Thyroid gland (tissue), 4 donors: Measurements from ENCODE around the gene STARD10. TPM values are rescaled to one million over a fixed set of nuclear protein-coding genes. Genes with fewer than 3 reads are reported as not detected.

ENCODE experiments used
- DNase-seq, 2 donors: peaks; one replicate each; pipeline ENCODE4 v3.0.0-alpha.2; 2019
- H3K27ac ChIP-seq, 3 donors: fragments of 200-600 bp; sonication (generic); 1 replicate in 2 of 3; 2 replicates in 1 of 3; pipeline ENCODE4 v1.5.1; 2016 to 2019; ENCODE audit warnings: mild to moderate bottlenecking in 1 of 3, moderate library complexity in 1 of 3
- H3K27me3 ChIP-seq: fragments of 200-600 bp; sonication (generic); one replicate; pipeline ENCODE4 v1.5.1; 2019
- H3K36me3 ChIP-seq, 2 donors: fragments of 200-600 bp; sonication (generic); one replicate each; pipeline ENCODE4 v1.5.1; 2016 to 2019
- H3K4me1 ChIP-seq, 2 donors: fragments of 200-600 bp; sonication (generic); one replicate each; pipeline ENCODE4 v1.5.1; 2017 to 2019
- H3K4me3 ChIP-seq, 3 donors: fragments of 200-600 bp; sonication (generic); replicated peaks in 1 of 3; 1 replicate in 2 of 3; 2 replicates in 1 of 3; pipeline ENCODE4 v1.5.1; 2016; ENCODE audit warnings: mild to moderate bottlenecking in 1 of 3
- H3K9me3 ChIP-seq: fragments of 200-600 bp; sonication (generic); one replicate; pipeline ENCODE4 v1.5.1; 2017
- CTCF ChIP-seq, 6 experiments: fragments of 200-600 bp in 3 of 6; fragments of 450-650 bp in 3 of 6; sonication (generic) in 3 of 6; IDR thresholded peaks; one replicate each; pipeline ENCODE4 v1.5.1; 2016 to 2019; ENCODE audit warnings: antibody characterized with exemption in 6 of 6, mild to moderate bottlenecking in 2 of 6, inconsistent platforms in 1 of 6, moderate library complexity in 1 of 6
- POLR2A ChIP-seq, 2 donors: fragments of 450-650 bp; IDR thresholded peaks; one replicate each; pipeline ENCODE4 v1.6.1; 2017; ENCODE audit warnings: antibody characterized with exemption in 2 of 2, mild to moderate bottlenecking in 2 of 2, moderate library complexity in 1 of 2
- WGBS, 2 donors: methylation state at CpG; one replicate each; pipeline ENCODE4 v1.1.5; 2017; 5-methylcytosine and 5-hydroxymethylcytosine counted together
- intact Hi-C: fragments of 100-400 bp; cut with DNase I; formaldehyde crosslinking; loops from one replicate; pipeline ENCODE4 v1.15.1; 2023
- total RNA-seq, 4 donors: library from RNA; depleted of rRNA; stranded (reverse); fragments of >200 nt; gene quantifications; one replicate each; pipeline ENCODE4 v1.2.3, GENCODE V29; 2016

Gene STARD10
- total RNA-seq, 4 donors from 2014 or later = 67.7 to 113 (median 82.0) TPM

- TF ChIP-seq POLR2A (IDR thresholded peaks at IDR 0.05) (no peak), CTCF (IDR thresholded peaks at IDR 0.05) (no peak)
- DNase-seq = no peak
- H3K9me3 ChIP-seq = no peaks in the 10 kb centered on the region
- no peaks in the 10 kb centered on the region for H3K27me3 ChIP-seq
- H3K27ac ChIP-seq = no peak overlapping the region
- WGBS, 2 donors = 80 to 83% methylated on average over 1 to 2 of the region's 6 CpGs
- no peaks in the 10 kb centered on the region for H3K36me3 ChIP-seq
- no peak overlapping the region for H3K4me3 ChIP-seq
- H3K4me1 ChIP-seq = peaks cover 17 to 42% of the 10 kb centered on the region in 2 donors
- intact Hi-C loops = no loop called here
These were observed 19.3 kb downstream of the STARD10 start for GRCh38 chr11:72774499-72774898.

DNA sequence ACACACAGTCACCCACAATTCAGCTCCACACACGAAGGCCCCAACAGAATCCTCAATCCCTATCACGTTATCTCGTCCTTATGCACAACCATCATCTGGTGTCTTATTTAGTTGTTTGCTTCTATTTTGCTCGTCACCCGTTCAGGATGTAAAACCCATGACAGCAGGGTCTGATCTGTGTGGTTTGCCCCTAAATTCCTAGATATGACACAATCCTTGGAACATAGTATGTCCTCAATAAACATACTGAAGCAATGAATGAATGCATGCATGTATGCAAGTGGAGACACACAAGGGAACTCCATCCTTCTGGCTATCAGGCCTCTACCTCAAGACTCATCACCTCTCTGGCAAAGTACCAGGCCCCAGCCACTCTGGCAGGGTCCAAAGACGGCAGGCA, 20.2 kb downstream of the STARD10 start:
- 85 to 86% methylated on average over 6 of the region's 6 CpGs for WGBS, 2 donors
- no peak for DNase-seq
- no peaks in the 10 kb centered on the region for H3K27me3 ChIP-seq
- H3K27ac ChIP-seq = no peak overlapping the region
- H3K4me3 ChIP-seq = no peak overlapping the region
- peaks cover 17 to 42% of the 10 kb centered on the region in 2 donors for H3K4me1 ChIP-seq
- no peaks in the 10 kb centered on the region for H3K9me3 ChIP-seq
- TF ChIP-seq POLR2A (IDR thresholded peaks at IDR 0.05) = no peak
- TF ChIP-seq CTCF (IDR thresholded peaks at IDR 0.05) = no peak
- intact Hi-C loops = no loop called here
- no peaks in the 10 kb centered on the region for H3K36me3 ChIP-seq

DNA sequence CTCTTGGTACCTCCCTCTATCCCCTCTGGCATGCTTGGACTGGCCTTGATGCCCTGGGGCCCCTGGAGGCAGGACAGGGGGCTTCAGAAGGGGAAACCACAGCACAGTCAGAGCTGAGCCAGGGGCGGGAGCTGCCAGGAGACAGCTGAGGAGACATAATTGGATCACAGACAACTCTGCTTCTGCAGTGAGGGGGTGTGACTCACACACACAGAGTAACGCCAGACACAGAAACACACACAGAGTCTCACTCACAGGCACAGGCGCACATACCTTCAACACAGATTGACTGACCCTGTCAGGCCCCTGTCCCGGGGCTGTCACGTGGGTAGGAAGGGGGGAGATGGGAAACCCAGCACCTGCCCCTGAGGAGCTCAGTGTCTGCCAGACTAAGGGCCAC, 20.6 kb downstream of the STARD10 start:
- Histone ChIP-seq H3K27ac (no peak overlapping the region), H3K4me3 (no peak overlapping the region), H3K4me1 (peaks cover 17 to 45% of the 10 kb centered on the region in 2 donors), H3K27me3 (no peaks in the 10 kb centered on the region), H3K36me3 (no peaks in the 10 kb centered on the region), H3K9me3 (no peaks in the 10 kb centered on the region)
- WGBS, 2 donors = 50 to 59% methylated on average over 4 to 5 of the region's 5 CpGs
- intact Hi-C loops = no loop called here
- TF ChIP-seq POLR2A (IDR thresholded peaks at IDR 0.05) = no peak
- no peak for TF ChIP-seq CTCF (IDR thresholded peaks at IDR 0.05)
- no peak for DNase-seq

DNA sequence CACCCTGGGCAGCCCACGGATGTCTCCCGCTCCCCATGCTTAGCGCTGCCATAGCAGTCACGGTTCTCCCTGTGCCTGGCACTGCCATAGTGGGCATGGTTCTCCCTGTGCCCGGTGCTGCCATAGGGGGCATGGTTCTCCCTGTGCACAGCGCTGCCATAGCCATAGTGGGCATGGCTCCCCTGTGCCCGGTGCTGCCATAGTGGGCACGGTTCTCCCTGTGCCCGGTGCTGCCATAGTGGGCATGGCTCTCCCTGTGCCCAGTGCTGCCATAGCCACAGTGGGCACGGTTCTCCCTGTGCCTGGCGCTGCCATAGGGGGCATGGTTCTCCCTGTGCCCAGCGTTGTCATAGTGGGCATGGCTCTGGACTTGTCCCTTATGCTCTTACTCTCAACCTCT, 21.8 kb downstream of the STARD10 start:
- intact Hi-C loops = no loop called here
- TF ChIP-seq POLR2A (IDR thresholded peaks at IDR 0.05) (no peak), CTCF (IDR thresholded peaks at IDR 0.05) (no peak)
- no peaks in the 10 kb centered on the region for H3K36me3 ChIP-seq
- no peaks in the 10 kb centered on the region for H3K9me3 ChIP-seq
- H3K4me1 ChIP-seq = peaks cover 20 to 52% of the 10 kb centered on the region in 2 donors
- no peak for DNase-seq
- H3K27me3 ChIP-seq = no peaks in the 10 kb centered on the region
- H3K4me3 ChIP-seq = no peak overlapping the region
- no peak overlapping the region for H3K27ac ChIP-seq
- 88 to 96% methylated on average over 4 to 9 of the region's 12 CpGs for WGBS, 2 donors

GRCh38 chr11:72771507-72771906, 22.3 kb downstream of the STARD10 start:
- 69 to 73% methylated on average over 4 of the region's 4 CpGs for WGBS, 2 donors
- Histone ChIP-seq H3K4me3 (no peak overlapping the region), H3K27me3 (no peaks in the 10 kb centered on the region), H3K9me3 (no peaks in the 10 kb centered on the region), H3K27ac (peak overlapping the region in 2 of 3 donors; percentile 24 to 43), H3K36me3 (no peaks in the 10 kb centered on the region), H3K4me1 (peaks cover 23 to 58% of the 10 kb centered on the region in 2 donors)
- DNase-seq = no peak
- intact Hi-C loops = no loop called here
- no peak for TF ChIP-seq CTCF (IDR thresholded peaks at IDR 0.05)
- TF ChIP-seq POLR2A (IDR thresholded peaks at IDR 0.05) = no peak
